ENCODE results near the gene RGS2.

- no peak for TF ChIP-seq CTCF (IDR thresholded peaks at IDR 0.05; ENCODE audit: insufficient read depth, low read length, poor library complexity, severe bottlenecking)
- no peak for TF ChIP-seq EZH2phosphoT487 (conservative IDR thresholded peaks at IDR 0.05; ENCODE audit: low read length)
Measured at GRCh38 chr1:192835116-192835515, 26.3 kb downstream of the RGS2 start.
